AG04450 (cell line): ENCODE measurements around the gene COLEC12. TPM values are rescaled to one million over a fixed set of nuclear protein-coding genes. Genes with fewer than 3 reads are reported as not detected.

ENCODE experiments used
- CTCF ChIA-PET: fragments of 300-600, 350-600 bp; formaldehyde crosslinking; extraction: SDS; loops from one replicate; lab custom pipeline; 2022; ENCODE audit warnings: antibody characterized with exemption, inconsistent platforms; lab: Charles Lee
- POLR2A ChIA-PET: fragments of 350-600 bp; formaldehyde crosslinking; extraction: SDS; loops from one replicate; lab custom pipeline; 2021; ENCODE audit warnings: antibody characterized with exemption, inconsistent platforms; lab: Yijun Ruan, JAX
- DNase-seq: peaks from one replicate; pipeline ENCODE4 v3.0.0-alpha.2; 2011; ENCODE audit warnings: low read depth, low spot score
- H3K27ac ChIP-seq: one replicate; pipeline ENCODE4 v1.5.1; 2012; ENCODE audit warnings: low read depth, low read length, control low read depth
- H3K27me3 ChIP-seq: one replicate; pipeline ENCODE4 v1.6.0; 2012; ENCODE audit warnings: low read length; ENCODE audit not compliant: control insufficient read depth, insufficient read depth
- H3K4me3 ChIP-seq: 2 replicates; pipeline ENCODE4 v1.5.1; 2011; ENCODE audit warnings: mild to moderate bottlenecking, low read depth, low read length, control low read depth
- H3K9me3 ChIP-seq: 2 replicates; pipeline ENCODE4 v1.5.1; 2012; ENCODE audit warnings: low read length; ENCODE audit not compliant: control insufficient read depth, insufficient read depth
- CTCF ChIP-seq: IDR thresholded peaks from 2 replicates; pipeline ENCODE4 v1.5.1; 2011; ENCODE audit warnings: low read depth, low read length, control low read depth, inconsistent platforms
- polyA plus RNA-seq: library from polyadenylated mRNA; depleted of rRNA; stranded (reverse); fragments of >200 nt; gene quantifications from 2 replicates; pipeline ENCODE4 v1.2.3, GENCODE V29; 2011

The COLEC12 gene
- polyA plus RNA-seq, 1 experiment = 10.9 TPM

GRCh38 chr18:415047-415446 lies 85.5 kb downstream of the COLEC12 start:
- DNase-seq = no peak
- ChIA-PET CTCF (interaction anchor here (0.5 kb wide), 1 partner anchor 16 kb away, joined by 5 read pairs; no protein-coding TSS in a partner anchor), POLR2A (no interaction called here)
- no peaks in the 10 kb centered on the region for H3K9me3 ChIP-seq
- H3K27ac ChIP-seq = no peak overlapping the region
- no peaks in the 10 kb centered on the region for H3K27me3 ChIP-seq
- H3K4me3 ChIP-seq = no peak overlapping the region
- TF ChIP-seq CTCF = no peak

- Histone ChIP-seq H3K9me3 (no peaks in the 10 kb centered on the region), H3K4me3 (no peak overlapping the region), H3K27me3 (no peaks in the 10 kb centered on the region), H3K27ac (no peak overlapping the region)
- CTCF ChIA-PET = no interaction called here
- TF ChIP-seq CTCF = no peak
- no peak for DNase-seq
- POLR2A ChIA-PET = no interaction called here
These were observed 87.3 kb downstream of the COLEC12 start for GRCh38 chr18:413233-413632.

GRCh38 chr18:410047-410455 lies 90.5 kb downstream of the COLEC12 start:
- POLR2A ChIA-PET = interaction anchor here (0.8 kb wide), 1 partner anchor 15 kb away, joined by 3 read pairs; no protein-coding TSS in a partner anchor
- no peaks in the 10 kb centered on the region; the same call in none of the 2 replicates for H3K9me3 ChIP-seq
- no peaks in the 10 kb centered on the region for H3K27me3 ChIP-seq
- CTCF ChIA-PET = interaction anchor here (0.6 kb wide), 1 partner anchor 49 kb away, joined by 4 read pairs; no protein-coding TSS in a partner anchor
- H3K27ac ChIP-seq = no peak overlapping the region
- no peak overlapping the region for H3K4me3 ChIP-seq
- DNase-seq = no peak
- no peak for TF ChIP-seq CTCF

- CTCF ChIA-PET = no interaction called here
These were observed 92.1 kb downstream of the COLEC12 start for GRCh38 chr18:408367-408766.

More at GRCh38 chr18:408367-408766, 92.1 kb downstream of the COLEC12 start:
- Histone ChIP-seq H3K4me3 (no peak overlapping the region), H3K27ac (no peak overlapping the region), H3K27me3 (no peaks in the 10 kb centered on the region), H3K9me3 (no peaks in the 10 kb centered on the region; the same call in none of the 2 replicates)
- no peak for DNase-seq
- no peak for TF ChIP-seq CTCF
- POLR2A ChIA-PET = no interaction called here
